ENCODE measurements around the gene FAH.

The FAH gene

DNA sequence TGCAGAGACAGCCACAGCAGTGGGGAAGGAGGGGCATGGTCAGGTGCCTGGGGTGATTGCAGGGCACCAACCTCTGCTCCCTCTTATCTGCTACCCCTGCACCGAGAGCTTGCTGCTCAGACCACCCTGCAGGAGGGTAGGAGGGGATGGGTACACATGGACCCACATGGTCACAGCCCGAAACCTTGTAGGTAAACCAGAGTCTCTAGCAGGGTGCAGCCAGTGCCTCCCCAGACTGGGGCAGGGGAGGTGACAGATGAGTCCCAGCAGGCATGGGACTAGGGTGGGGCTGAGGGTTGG is 49.2 kb downstream of the FAH start:
- no peak for DNase-seq

DNA sequence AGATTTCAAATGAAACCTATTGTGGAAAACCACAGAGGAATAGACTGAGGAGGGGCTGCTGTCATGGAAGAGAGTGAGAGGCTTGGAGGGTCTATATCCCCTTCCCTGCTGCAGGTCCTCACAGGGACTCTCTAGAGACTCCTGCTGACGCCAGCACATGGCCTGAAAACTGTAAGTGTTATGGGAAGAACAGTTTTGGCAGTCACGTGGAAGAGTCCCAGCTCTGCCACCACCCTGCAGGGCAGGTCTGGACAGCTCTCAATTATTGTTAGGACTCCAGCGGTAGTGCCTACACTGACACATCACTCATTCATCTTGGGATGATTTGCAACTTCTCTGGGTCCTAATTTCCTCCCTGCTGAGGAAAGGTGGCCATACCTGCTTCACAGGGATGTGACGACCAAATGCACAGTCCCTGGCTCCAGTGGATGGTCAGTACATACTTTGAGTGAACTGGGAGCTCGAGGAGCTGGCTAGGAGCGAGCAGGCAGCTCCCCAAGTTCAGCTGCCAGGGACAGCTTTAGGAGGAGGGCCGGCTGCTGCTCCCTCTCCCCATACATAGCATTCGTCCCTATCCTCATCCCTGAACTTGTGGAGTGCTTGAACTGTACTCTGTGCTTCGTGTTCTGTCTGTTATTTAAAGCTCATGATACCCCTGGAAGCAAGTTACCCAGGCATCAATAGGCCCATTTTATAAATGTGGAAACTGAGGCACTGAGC is 50.0 kb downstream of the FAH start:
- no peak for DNase-seq

GRCh38 chr15:80203361-80203885 is 50.6 kb downstream of the FAH start:
- DNase-seq: no peak

GRCh38 chr15:80204231-80204630 is 51.4 kb downstream of the FAH start:
- no peak for DNase-seq

GRCh38 chr15:80207887-80208286 is 55.1 kb downstream of the FAH start:
- no peak for DNase-seq

DNA sequence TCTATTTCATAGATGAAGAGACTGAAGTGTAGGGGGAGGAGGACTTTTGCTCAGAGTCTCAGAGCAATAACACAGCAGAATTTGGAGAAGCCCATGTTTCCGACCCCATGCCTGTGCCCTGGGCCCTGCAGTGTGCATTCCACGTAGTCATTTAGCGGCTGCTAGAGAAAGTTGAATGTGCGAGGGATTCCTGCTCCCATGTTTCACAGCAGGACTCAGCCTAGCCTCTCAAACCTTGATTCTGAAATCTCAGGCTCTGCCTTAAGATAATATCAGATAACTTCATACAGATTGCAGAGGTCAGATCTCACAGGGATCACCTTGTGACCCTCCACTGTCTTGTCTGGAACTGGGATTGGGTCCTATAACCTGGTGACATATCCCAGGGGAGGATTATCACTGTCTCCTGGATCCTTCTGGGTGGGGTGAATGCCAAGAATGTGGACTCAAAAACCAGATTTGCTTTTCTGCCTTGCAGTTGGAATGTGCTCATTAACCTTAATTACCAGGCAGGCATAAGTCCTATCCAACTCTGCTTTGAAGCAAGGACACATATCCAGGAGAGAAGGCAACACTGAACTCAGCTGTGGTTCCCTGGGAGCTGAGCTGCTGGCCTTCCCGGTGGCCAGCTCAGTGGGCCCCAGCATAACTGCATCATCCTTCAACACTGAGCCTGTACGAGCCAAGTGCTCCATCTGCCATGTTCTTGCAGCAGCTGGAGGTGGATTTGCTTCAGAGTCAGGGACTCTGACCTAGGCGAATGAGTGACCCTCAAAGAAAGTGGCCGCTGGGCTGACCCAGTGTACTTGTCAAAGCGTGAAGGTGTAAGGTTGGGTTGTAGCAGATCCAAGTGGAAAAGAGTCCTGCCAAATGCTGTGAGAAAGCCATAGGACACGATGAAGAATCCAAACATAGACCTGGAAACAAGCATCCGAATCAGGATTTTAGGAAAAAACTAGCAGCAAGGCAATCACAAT is 56.2 kb downstream of the FAH start:
- DNase-seq: no peak

GRCh38 chr15:80210611-80211573 is 58.1 kb downstream of the FAH start:
- no peak for DNase-seq

DNA sequence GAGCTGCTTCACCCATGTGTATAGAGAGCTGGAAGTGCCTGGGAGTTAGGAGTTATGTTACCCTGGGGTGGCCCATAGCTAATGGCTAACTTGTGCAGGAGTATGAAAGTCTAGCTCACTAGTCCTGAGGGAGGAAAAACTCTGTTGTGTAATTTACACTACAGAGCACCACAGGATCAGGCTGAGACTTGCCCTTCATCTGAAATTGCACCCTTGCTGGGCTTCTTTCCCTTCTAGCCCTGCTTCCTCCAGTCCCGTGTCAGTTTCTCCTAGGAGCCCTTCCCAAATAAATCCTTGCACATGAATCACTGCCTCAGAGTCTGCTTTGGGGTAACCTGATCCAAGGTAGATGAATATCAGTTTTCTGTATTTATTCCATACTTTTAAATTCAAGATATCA is 59.2 kb downstream of the FAH start:
- no peak for DNase-seq

DNA sequence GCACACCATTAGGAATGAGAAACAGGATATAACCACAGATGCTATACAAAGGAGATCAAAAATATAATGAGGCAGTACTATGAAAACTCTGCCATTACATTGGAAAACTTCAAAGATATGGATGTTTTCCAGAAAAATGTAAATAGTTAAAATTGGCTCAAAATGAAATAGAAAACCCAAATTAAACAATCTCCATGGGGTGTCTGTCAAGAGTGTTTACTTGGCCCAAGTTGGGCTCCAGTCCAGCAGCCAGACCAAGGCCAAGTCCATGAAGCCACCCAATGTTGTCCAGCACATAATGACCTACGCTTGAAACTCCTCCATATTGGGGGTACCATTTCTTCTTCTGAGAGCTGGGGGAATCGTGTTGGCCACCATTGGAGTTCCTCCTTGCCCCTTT is 62.1 kb downstream of the FAH start:
- no peak for DNase-seq

- DNase-seq: no peak
Observed at GRCh38 chr15:80216141-80216540, 63.3 kb downstream of the FAH start.

DNA sequence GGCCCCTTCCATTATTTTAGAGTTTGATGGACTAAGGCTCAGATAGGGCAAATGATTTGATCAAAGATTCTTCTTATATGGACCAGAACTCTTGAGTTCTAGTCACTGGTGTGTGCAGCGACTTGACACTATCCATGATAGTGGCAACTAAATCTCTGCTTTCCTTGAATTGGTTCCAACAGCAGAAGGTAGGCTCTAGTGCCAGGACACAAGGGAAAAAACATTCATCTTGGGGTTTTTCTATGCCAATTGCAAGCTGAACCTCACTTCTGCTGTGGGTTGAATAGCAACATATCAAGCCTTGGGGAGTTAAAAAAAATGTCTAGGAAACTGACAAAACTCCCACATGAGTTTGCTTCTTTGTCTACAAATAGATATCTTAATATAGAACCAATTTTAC is 64.1 kb downstream of the FAH start:
- DNase-seq: no peak

- DNase-seq: no peak
Observed at GRCh38 chr15:80217327-80217900, 64.6 kb downstream of the FAH start.

GRCh38 chr15:80219955-80220354 is 67.2 kb downstream of the FAH start:
- no peak for DNase-seq

- DNase-seq: no peak
Observed at GRCh38 chr15:80228959-80229610, 76.3 kb downstream of the FAH start.

- no peak for DNase-seq
Observed at GRCh38 chr15:80231371-80231770, 78.6 kb downstream of the FAH start.

- DNase-seq: no peak
Observed at GRCh38 chr15:80233581-80233980, 80.8 kb downstream of the FAH start.

DNA sequence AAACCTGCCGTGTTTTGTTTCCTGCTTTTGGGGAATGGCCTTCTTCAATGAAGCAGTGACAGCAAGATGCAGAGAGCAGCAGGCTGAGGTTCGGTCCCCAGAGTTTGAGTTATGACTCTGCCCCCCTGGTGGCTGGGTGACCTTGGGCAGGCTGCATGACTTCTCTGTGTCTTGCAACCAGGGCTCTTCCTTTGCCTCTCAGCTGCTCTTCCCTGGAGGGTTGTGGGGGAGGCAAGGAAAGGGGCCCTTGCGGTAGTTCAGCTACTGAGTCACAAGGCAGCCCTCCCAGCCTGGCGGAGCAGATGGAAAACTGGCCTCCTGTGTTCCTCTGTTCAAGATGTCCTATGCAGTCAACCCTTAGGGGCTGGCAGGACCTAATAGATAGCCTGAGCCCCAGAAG is 82.1 kb downstream of the FAH start:
- no peak for DNase-seq
